NCI-H526 (cell line): ENCODE results near the gene TTLL5.

Source experiments
- DNase-seq, 2 experiments: peaks; one replicate each; lab custom pipeline; 2025; lab: John Stamatoyannopoulos, UW

Gene TTLL5

DNA sequence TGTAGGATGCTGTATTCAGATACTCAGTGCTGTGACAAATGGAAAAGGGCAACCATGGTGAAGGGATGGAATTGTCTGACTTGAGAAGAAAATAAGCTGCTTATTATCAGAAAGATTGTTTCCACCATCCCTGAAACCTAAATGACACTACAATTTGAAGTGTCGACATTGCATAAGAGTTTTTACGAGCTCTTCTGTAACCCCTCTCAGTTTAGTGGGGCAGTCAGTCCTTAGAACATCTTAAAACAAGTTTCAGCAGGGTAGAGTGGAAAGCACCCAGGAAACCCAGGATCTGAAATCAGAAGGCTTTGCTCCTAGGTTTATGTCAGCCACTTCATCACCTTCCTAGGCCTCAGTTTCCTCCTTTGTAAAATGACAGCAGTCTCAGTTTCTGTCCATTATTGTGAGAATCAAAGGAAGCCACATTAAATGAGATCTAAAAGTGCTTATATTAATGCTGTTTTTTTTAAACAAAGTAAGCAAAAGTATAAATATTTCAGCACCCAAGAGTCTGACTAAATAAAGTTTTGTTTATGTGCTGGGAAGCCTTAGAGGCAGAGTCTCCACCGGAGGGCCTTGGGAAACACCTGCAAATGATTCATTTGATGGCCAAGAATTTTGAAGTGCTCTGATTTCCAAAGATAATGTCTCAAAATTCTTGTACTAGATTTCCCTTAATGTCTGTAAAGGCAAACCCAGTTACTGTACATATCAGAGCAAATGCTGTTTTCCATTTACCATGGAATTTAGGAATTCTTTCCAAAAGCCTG, 326.3 kb downstream of the TTLL5 start:
- DNase-seq: no peak

DNA sequence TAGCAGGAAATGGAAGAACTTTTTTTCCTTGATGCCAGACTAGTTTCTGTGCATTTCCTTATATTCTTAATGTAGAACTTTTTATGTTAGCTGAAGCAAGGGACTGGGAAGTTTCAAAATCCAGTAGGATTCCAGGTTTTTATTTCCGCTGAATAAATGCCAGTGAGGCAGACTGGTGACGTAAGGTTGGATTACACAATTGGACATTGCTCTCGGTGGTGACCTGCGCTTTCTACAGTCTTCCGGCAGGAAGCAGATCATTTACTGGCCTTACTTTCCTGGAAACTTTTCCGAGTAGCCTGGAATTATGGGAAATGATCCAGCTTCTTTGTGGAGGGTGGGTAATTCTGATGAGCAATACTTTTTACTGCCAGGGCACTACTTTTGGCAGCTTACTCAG, 328.1 kb downstream of the TTLL5 start:
- DNase-seq: no peak

DNA sequence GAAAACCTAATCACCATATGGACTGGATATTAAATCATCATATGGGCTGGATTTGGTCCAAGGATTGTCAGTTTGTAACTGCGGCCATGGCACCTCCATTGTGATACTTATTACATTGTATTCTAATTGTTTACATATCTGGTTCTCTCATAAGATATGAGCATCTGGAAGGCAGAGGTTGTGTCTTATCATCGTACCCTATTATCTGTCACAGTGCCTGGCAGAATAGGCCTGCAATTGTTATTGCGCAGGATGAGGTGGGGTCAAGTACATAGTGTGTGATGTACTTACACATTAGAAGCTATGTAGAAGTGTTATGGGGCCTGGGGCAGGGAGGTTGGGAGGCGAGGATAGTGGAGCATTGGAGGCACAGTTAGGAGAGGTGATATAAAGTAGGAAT, 329.3 kb downstream of the TTLL5 start:
- no peak for DNase-seq

DNA sequence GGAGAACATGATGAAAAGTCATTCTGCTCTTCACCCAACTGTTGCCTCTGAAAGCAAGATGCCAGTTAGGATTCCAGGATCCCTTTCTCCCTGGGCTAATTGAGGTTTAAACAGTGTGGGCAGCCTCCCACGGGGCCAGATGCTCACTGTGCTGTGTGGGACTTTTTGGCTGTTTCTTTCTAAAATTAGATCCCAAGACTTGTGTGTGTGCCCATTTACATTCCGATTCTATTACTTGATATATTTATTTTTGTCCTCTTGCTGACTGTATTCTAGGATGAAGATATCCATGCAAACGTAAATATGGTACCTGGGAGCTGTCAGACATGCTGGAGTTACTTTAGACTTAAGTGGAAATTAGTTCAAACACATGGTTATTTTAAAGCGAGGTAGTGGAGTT, 330.7 kb downstream of the TTLL5 start:
- DNase-seq: no peak

DNA sequence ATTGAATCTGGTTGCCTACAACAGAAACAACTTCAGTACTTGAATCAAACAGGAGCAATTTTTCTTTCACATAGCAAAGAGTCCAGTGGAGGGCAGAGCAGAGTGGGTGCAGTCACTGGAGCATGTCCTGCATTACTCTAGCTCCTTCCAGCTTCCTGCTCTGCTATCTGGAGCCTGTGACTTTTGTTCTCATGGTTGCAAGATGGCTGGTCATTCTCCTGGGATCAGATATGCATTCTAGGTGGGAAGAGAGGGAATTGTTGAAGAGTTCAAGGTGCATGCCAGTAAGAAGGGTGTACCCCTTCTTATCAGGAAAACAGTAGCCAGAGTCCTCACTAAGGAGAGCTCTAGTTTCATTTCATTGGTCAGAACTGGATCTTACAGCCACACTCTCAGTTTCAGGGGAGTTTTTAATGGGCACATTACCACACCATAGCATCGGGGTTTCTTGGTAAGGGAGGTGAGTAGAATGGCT, 332.6 kb downstream of the TTLL5 start:
- DNase-seq: peak in 1 of 2 experiments; percentile 14

DNA sequence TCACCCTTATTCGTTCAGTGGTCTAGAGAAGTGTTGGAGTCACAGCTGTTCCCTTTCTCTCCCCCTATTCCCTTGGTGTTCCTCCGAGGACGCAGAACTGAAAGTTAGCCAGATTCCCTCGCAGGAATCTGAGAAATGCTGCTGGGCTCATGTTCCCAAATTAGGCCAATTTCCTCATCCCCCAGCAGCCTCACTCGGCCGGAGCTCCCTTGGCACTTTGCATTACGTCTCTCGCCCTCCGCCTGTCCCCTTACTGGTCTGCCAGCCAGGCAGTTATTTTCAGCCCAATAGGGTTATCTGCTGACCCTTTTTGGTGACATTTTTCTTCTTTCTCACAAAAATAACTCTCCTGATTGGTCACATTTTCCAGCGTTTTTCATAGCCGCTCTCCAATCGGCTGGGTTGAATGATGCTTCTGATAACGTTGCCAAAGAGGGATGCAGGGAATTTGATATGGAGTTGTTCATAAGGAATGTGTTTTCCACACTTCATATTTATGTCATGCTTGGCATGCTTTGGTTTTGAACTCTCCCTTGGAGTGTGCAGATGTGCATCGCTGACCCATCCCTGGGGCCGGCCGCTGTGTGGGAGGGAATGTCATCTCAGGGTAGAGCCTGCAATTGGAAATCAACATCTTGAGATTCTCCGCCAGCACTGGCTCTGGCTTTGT, 334.5 kb downstream of the TTLL5 start:
- DNase-seq: no peak

DNA sequence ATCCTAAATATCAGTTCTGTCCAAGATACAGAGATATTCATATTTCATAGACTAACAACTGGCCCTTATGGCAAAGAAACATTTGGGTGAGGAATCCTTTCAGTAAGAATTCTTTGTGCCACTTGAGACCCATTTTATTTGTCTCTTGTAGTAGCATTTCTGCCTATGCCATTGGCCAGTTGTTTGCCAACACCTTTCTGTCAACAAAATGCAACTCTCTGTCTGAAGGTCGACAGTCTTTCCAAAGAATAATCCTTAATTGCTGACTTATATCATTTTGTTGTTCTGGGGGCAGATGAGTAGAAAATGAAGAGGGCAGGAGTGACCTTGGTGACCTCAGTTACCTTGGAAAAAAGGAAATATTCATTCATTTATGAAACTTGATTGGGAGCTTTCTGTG, 335.4 kb downstream of the TTLL5 start:
- no peak for DNase-seq

DNA sequence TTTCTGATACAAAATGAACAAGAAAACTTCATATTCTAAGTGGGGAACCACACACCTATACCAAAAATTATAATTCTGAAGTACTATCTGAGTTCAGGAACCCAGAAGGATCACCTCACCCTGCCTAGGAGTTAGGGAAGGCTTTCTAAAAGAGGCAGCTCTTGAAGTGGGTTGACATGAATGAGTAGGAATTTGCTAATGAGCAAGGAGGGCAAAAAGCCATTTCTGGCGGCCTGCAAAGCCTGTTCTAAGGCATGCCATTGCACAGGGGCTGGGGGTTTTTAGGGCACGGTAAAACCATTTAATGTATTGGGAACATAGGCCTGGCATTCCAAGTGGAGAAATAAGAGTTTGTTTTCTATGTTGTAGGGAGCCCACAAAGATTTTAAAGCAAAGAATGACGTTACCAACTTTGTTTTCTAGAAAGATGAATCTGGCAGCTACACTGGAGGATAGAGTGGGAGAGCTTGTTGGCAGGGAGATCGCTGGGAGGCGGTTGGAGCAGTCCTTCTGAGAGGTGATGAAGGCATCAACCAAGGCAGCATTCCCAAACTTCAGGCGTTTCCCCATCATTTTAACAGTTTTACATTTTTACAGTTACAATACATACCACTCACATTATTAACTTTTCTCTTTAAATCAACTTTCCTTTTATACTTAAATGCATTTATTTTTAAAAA, 338.6 kb downstream of the TTLL5 start:
- no peak for DNase-seq

DNA sequence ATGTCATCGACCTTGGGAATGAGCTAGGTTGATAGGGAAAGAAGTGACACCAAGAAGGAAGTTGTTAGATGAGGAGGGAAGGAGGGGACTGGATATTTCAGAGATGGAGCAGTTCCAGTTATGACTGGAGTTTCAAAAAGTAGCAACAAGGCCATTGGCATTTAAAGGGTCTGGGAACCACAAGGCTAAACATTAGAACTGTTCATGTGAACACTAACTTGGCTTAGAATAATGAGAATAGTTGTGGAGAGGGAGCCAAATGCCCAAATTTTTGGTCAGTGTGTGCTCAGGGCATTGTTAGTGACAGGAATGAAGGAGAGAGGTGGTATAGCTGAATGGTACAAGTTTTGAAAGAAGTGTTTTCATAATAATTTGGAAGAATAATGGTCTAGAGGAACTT, 341.3 kb downstream of the TTLL5 start:
- DNase-seq: no peak
